HG02885 (cell line): ENCODE data around the gene CERK.
"Not testable (repeated sequence)": the region's sequence is repeated elsewhere in the genome, so short reads cannot be mapped to it uniquely, and the experiment has no call there.

Source experiments
- ATAC-seq: cut with Tn5 transposase; IDR thresholded peaks from one replicate; pipeline ENCODE4 v1.9.1; 2021; ENCODE audit warnings: mild to moderate bottlenecking; ENCODE audit not compliant: unreplicated experiment, poor library complexity

Gene CERK

GRCh38 chr22:46653596-46653995 is 84.5 kb downstream of the CERK start:
- no peak for ATAC-seq

- ATAC-seq = no peak
Observed at GRCh38 chr22:46652847-46653331, 85.2 kb downstream of the CERK start.

GRCh38 chr22:46652081-46652846 is 85.8 kb downstream of the CERK start:
- ATAC-seq = no peak

GRCh38 chr22:46651316-46651715 is 86.7 kb downstream of the CERK start:
- ATAC-seq = no peak

GRCh38 chr22:46650078-46650810 is 87.8 kb downstream of the CERK start:
- no peak for ATAC-seq

- no peak for ATAC-seq
Observed at GRCh38 chr22:46649141-46650077, 88.6 kb downstream of the CERK start.

GRCh38 chr22:46648225-46648820 is 89.7 kb downstream of the CERK start:
- not testable (repeated sequence) for ATAC-seq

- ATAC-seq = no peak
Observed at GRCh38 chr22:46646531-46647215, 91.4 kb downstream of the CERK start.

- ATAC-seq = not testable (repeated sequence)
Observed at GRCh38 chr22:46642840-46643480, 95.1 kb downstream of the CERK start.

- ATAC-seq = no peak
Observed at GRCh38 chr22:46641811-46642266, 96.2 kb downstream of the CERK start.

GRCh38 chr22:46640293-46641055 is 97.6 kb downstream of the CERK start:
- no peak for ATAC-seq

- ATAC-seq = no peak
Observed at GRCh38 chr22:46639843-46640242, 98.2 kb downstream of the CERK start.

- ATAC-seq = no peak
Observed at GRCh38 chr22:46638601-46639431, 99.2 kb downstream of the CERK start.

- ATAC-seq = no peak
Observed at GRCh38 chr22:46637711-46638600, 100.1 kb downstream of the CERK start.

- no peak for ATAC-seq
Observed at GRCh38 chr22:46636221-46637002, 101.6 kb downstream of the CERK start.

GRCh38 chr22:46635756-46636155 is 102.3 kb downstream of the CERK start:
- no peak for ATAC-seq
